HepG2 (cell line): ENCODE data around the gene HPS3. TPM values are rescaled to one million over a fixed set of nuclear protein-coding genes. Genes with fewer than 3 reads are reported as not detected.

ENCODE experiments used
- ATAC-seq: fragments of 200-7000 bp; cut with Tn5 transposase; 3 replicates; pipeline ENCODE4 v1.9.1; 2020; ENCODE audit warnings: mild to moderate bottlenecking, moderate library complexity
- BruUV-seq: library from RNA; stranded (reverse); fragments of 400-500 nt; replicated peaks from 2 replicates; lab custom pipeline; 2021; lab: Mats Ljungman, UMichigan
- CTCF ChIA-PET: fragments of 300-600 bp; formaldehyde crosslinking; extraction: SDS; loops from one replicate; lab custom pipeline; 2021; ENCODE audit warnings: low total read pairs, inconsistent platforms, low intra/inter-chr PET ratio; lab: Yijun Ruan, JAX
- POLR2A ChIA-PET: fragments of 350-600 bp; sonication (Branson Sonifier 250); formaldehyde crosslinking; loops from one replicate; lab custom pipeline; 2020; ENCODE audit warnings: antibody characterized with exemption, inconsistent platforms; lab: Yijun Ruan, JAX
- DNase-seq: peaks from one replicate; pipeline ENCODE4 v3.0.0-alpha.2; 2015; ENCODE audit warnings: low spot score
- FAIRE-seq: peaks from 3 replicates; lab custom pipeline; 2011; peaks lifted over from hg19 to GRCh38; lab: Jason Lieb, UNC
- H2AFZ ChIP-seq: one replicate; pipeline ENCODE4 v1.6.1; 2011; ENCODE audit warnings: low read length, inconsistent platforms
- H3K27ac ChIP-seq: fragments of 300-600 bp; 3 replicates; pipeline ENCODE4 v1.8.0; 2011; ENCODE audit warnings: mixed run types, mild to moderate bottlenecking, mixed read lengths, low read length, inconsistent platforms; ENCODE audit not compliant: insufficient read depth; ENCODE audit errors: extremely low read length
- H3K27me3 ChIP-seq, 2 experiments: fragments of 200-600 bp in 1 of 2; 2 replicates in 1 of 2; 3 replicates in 1 of 2; pipeline versions ENCODE4 v1.6.0 to v1.8.0; 2011; ENCODE audit warnings: low read length in 2 of 2, mild to moderate bottlenecking in 2 of 2, moderate library complexity in 2 of 2, inconsistent platforms in 1 of 2; ENCODE audit not compliant: insufficient read depth in 2 of 2, control insufficient read depth in 1 of 2
- H3K36me3 ChIP-seq, 2 experiments: fragments of 200-600 bp in 1 of 2; replicated peaks in 1 of 2; 2 replicates in 1 of 2; 3 replicates in 1 of 2; pipeline versions ENCODE4 v1.5.1 to v1.8.0; 2011; ENCODE audit warnings: low read length in 2 of 2, inconsistent platforms in 1 of 2; ENCODE audit not compliant: insufficient read depth in 2 of 2, control insufficient read depth in 1 of 2
- H3K4me1 ChIP-seq: 2 replicates; pipeline ENCODE4 v1.5.1; 2012; ENCODE audit warnings: low read length, inconsistent platforms; ENCODE audit not compliant: insufficient read depth
- H3K4me2 ChIP-seq: 2 replicates; pipeline ENCODE4 v1.6.0; 2011; ENCODE audit warnings: low read depth, low read length, inconsistent platforms
- H3K4me3 ChIP-seq, 3 experiments: fragments of 200-600 bp in 1 of 3; sonication (generic), shearing (Covaris generic) in 1 of 3; replicated peaks in 1 of 3; 2 replicates each; pipeline ENCODE4 v1.5.1; 2011 to 2016; ENCODE audit warnings: low read length in 3 of 3, inconsistent platforms in 2 of 3, low read depth in 2 of 3, mild to moderate bottlenecking in 2 of 3, control low read depth in 1 of 3, mixed read lengths in 1 of 3; ENCODE audit not compliant: insufficient read depth in 1 of 3
- H3K79me2 ChIP-seq: one replicate; pipeline ENCODE4 v1.6.1; 2011; ENCODE audit warnings: low read length, inconsistent platforms; ENCODE audit not compliant: insufficient read depth
- H3K9ac ChIP-seq: 2 replicates; pipeline ENCODE4 v1.6.0; 2011; ENCODE audit warnings: mild to moderate bottlenecking, low read depth, low read length, inconsistent platforms; ENCODE audit not compliant: insufficient read depth
- H3K9me3 ChIP-seq: 2 replicates; pipeline ENCODE4 v1.5.1; 2012; ENCODE audit warnings: mild to moderate bottlenecking, low read length
- H4K20me1 ChIP-seq: 2 replicates; pipeline ENCODE4 v1.6.0; 2011; ENCODE audit warnings: inconsistent platforms, mild to moderate bottlenecking, low read length, moderate library complexity; ENCODE audit not compliant: insufficient read depth
- HCFC1 ChIP-seq: fragments of 150-350 bp; IDR thresholded peaks from 2 replicates; pipeline ENCODE4 v1.6.1; 2014; ENCODE audit warnings: low read depth, low read length
- KIAA2018 ChIP-seq: sonication (generic); formaldehyde crosslinking; IDR thresholded peaks from 2 replicates; pipeline ENCODE4 v1.5.0; 2020; ENCODE audit warnings: mild to moderate bottlenecking, missing genetic modification reagents, borderline replicate concordance
- MAZ ChIP-seq, 2 experiments: sonication (generic) in 1 of 2; formaldehyde crosslinking in 1 of 2; IDR thresholded peaks; 2 replicates each; pipeline versions ENCODE4 v1.5.0 to v1.6.1; 2012 to 2020; ENCODE audit warnings: low read depth in 2 of 2, mild to moderate bottlenecking in 2 of 2, borderline replicate concordance in 1 of 2, improper control_type of control experiment in 1 of 2, low read length in 1 of 2, missing genetic modification reagents in 1 of 2, moderate library complexity in 1 of 2
- PAWR ChIP-seq: sonication (generic); formaldehyde crosslinking; IDR thresholded peaks from 2 replicates; pipeline ENCODE4 v1.4.0; 2020; ENCODE audit warnings: missing genetic modification reagents, mild to moderate bottlenecking, borderline replicate concordance
- RBM22 ChIP-seq: fragments of 200-400 bp; formaldehyde crosslinking; optimal IDR thresholded peaks from 2 replicates; pipeline ENCODE3; 2017; ENCODE audit warnings: mild to moderate bottlenecking, low read length, moderate library complexity
- SCMH1 ChIP-seq: sonication (generic); formaldehyde crosslinking; IDR thresholded peaks from 2 replicates; pipeline ENCODE4 v1.9.0; 2021; ENCODE audit warnings: missing genetic modification reagents, mild to moderate bottlenecking, borderline replicate concordance
- TSC22D2 ChIP-seq: sonication (generic); formaldehyde crosslinking; IDR thresholded peaks from 2 replicates; pipeline ENCODE4 v1.5.1; 2020; ENCODE audit warnings: missing genetic modification reagents, mild to moderate bottlenecking, borderline replicate concordance
- ZBTB7A ChIP-seq: sonication (generic); formaldehyde crosslinking; IDR thresholded peaks from 2 replicates; pipeline ENCODE4 v1.8.0; 2022; ENCODE audit warnings: mild to moderate bottlenecking, missing genetic modification reagents
- ZFY ChIP-seq: sonication (generic); formaldehyde crosslinking; IDR thresholded peaks from 2 replicates; pipeline ENCODE4 v1.4.0; 2020; ENCODE audit warnings: missing genetic modification reagents
- ZSCAN29 ChIP-seq: sonication (generic); formaldehyde crosslinking; conservative IDR thresholded peaks from 2 replicates; pipeline ENCODE4 v1.4.0; 2020; ENCODE audit warnings: mild to moderate bottlenecking, missing genetic modification reagents
- WGBS: methylation state at CpG from one replicate; pipeline ENCODE4 v1.1.6; 2017; ENCODE audit warnings: low lambda C conversion rate; 5-methylcytosine and 5-hydroxymethylcytosine counted together
- in situ Hi-C: cut with HindIII; loops from 2 replicates; pipeline ENCODE4 v1.10.0; 2017; ENCODE audit warnings: low pct_unique_long_range_greater_than_20kb; ENCODE audit not compliant: extremely low pct_ligation_motif_present
- intact Hi-C: fragments of 100-400 bp; cut with micrococcal nuclease; formaldehyde crosslinking; loops from one replicate; pipeline ENCODE4 v1.10.0; 2022; ENCODE audit not compliant: unreplicated experiment
- polyA plus RNA-seq, 8 experiments: library from polyadenylated mRNA; depleted of rRNA in 3 of 8; stranded (reverse) in 7 of 8; unstranded in 1 of 8; fragments of >200 nt; fragmentation: Illumina TruSeq in 4 of 8; extraction: Trizol in 4 of 8; gene quantifications; 2 replicates each; pipeline versions ENCODE4 v1.2.1 to v1.2.3, GENCODE V29; 2011 to 2016; ENCODE audit warnings: low read depth in 4 of 8, missing spikeins in 1 of 8, mixed read lengths in 1 of 8; ENCODE audit not compliant: insufficient read depth in 1 of 8
- total RNA-seq, 5 experiments: library from RNA; depleted of rRNA; stranded (reverse); fragments of >200 nt; fragmentation: Illumina TruSeq; extraction: Trizol; gene quantifications; 2 replicates each; pipeline ENCODE4 v1.2.3, GENCODE V29; 2016; ENCODE audit warnings: low read depth in 1 of 5
- TF ChIP-seq, protein P1 (sequence below): sonication (generic); formaldehyde crosslinking; IDR thresholded peaks from 2 replicates; pipeline ENCODE4 v1.9.0; 2021; ENCODE audit warnings: missing genetic modification reagents, borderline replicate concordance
- TF ChIP-seq, protein P2 (sequence below): sonication (generic); formaldehyde crosslinking; IDR thresholded peaks from 2 replicates; pipeline ENCODE4 v1.4.0; 2020; ENCODE audit warnings: missing genetic modification reagents

The HPS3 gene
- total and polyA plus RNA-seq, 2 of the 13 experiments (the other 11 are each of a cell fraction or from before 2014, with no cell fraction given) = 9.5 to 18.9 TPM

- H3K27me3 ChIP-seq = no peaks in the 10 kb centered on the region
- H2AFZ ChIP-seq = no peak overlapping the region
- H3K4me2 ChIP-seq = no peak overlapping the region
- 100% methylated on average over 2 of the region's 2 CpGs for WGBS
- intact Hi-C loops = no loop called here
- ChIA-PET POLR2A (no interaction called here), CTCF (no interaction called here)
- no peak overlapping the region for H3K27ac ChIP-seq
- peaks cover 8 to 28% of the 10 kb centered on the region in 2 experiments; a peak in 4 of 5 replicates for H3K36me3 ChIP-seq
- no peak overlapping the region for H3K9ac ChIP-seq
- DNase-seq (no peak), ATAC-seq (no peak), FAIRE-seq (no peak)
- in situ Hi-C loops = no loop called here
- H3K4me3 ChIP-seq = no peak overlapping the region
- no peaks in the 10 kb centered on the region for H3K79me2 ChIP-seq
- no peaks in the 10 kb centered on the region for H3K9me3 ChIP-seq
- no TSS peak for BruUV-seq
- H4K20me1 ChIP-seq = no peaks in the 10 kb centered on the region
- no peaks in the 10 kb centered on the region for H3K4me1 ChIP-seq
- no peak for TF ChIP-seq RBM22
- TF ChIP-seq, protein P1, sequence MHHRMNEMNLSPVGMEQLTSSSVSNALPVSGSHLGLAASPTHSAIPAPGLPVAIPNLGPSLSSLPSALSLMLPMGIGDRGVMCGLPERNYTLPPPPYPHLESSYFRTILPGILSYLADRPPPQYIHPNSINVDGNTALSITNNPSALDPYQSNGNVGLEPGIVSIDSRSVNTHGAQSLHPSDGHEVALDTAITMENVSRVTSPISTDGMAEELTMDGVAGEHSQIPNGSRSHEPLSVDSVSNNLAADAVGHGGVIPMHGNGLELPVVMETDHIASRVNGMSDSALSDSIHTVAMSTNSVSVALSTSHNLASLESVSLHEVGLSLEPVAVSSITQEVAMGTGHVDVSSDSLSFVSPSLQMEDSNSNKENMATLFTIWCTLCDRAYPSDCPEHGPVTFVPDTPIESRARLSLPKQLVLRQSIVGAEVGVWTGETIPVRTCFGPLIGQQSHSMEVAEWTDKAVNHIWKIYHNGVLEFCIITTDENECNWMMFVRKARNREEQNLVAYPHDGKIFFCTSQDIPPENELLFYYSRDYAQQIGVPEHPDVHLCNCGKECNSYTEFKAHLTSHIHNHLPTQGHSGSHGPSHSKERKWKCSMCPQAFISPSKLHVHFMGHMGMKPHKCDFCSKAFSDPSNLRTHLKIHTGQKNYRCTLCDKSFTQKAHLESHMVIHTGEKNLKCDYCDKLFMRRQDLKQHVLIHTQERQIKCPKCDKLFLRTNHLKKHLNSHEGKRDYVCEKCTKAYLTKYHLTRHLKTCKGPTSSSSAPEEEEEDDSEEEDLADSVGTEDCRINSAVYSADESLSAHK (CRISPR knock-in tag) = no peak
- no peak for TF ChIP-seq ZFY (CRISPR knock-in tag)
- no peak for TF ChIP-seq PAWR (CRISPR knock-in tag)
- TF ChIP-seq, protein P2, sequence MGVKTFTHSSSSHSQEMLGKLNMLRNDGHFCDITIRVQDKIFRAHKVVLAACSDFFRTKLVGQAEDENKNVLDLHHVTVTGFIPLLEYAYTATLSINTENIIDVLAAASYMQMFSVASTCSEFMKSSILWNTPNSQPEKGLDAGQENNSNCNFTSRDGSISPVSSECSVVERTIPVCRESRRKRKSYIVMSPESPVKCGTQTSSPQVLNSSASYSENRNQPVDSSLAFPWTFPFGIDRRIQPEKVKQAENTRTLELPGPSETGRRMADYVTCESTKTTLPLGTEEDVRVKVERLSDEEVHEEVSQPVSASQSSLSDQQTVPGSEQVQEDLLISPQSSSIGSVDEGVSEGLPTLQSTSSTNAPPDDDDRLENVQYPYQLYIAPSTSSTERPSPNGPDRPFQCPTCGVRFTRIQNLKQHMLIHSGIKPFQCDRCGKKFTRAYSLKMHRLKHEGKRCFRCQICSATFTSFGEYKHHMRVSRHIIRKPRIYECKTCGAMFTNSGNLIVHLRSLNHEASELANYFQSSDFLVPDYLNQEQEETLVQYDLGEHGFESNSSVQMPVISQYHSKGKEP (CRISPR knock-in tag) = no peak
- TF ChIP-seq HCFC1 = no peak
- no peak for TF ChIP-seq TSC22D2
- no peak for TF ChIP-seq ZSCAN29 (CRISPR knock-in tag)
- no peak for TF ChIP-seq MAZ (IDR thresholded peaks at IDR 0.05; ENCODE audit: borderline replicate concordance, low read depth, low read length)
- no peak for TF ChIP-seq MAZ (CRISPR knock-in tag; IDR thresholded peaks at IDR 0.05; ENCODE audit: low read depth)
- TF ChIP-seq SCMH1 (CRISPR knock-in tag) = no peak
- no peak for TF ChIP-seq ZBTB7A
- no peak for TF ChIP-seq KIAA2018
Measured at GRCh38 chr3:149151843-149152242, 22.4 kb downstream of the HPS3 start.
